Eye (tissue), 1 donor: ENCODE measurements around the gene XNDC1N.

Source experiments
- DNase-seq: peaks from one replicate; pipeline ENCODE4 v3.0.0-alpha.2; 2015

Gene XNDC1N

DNA sequence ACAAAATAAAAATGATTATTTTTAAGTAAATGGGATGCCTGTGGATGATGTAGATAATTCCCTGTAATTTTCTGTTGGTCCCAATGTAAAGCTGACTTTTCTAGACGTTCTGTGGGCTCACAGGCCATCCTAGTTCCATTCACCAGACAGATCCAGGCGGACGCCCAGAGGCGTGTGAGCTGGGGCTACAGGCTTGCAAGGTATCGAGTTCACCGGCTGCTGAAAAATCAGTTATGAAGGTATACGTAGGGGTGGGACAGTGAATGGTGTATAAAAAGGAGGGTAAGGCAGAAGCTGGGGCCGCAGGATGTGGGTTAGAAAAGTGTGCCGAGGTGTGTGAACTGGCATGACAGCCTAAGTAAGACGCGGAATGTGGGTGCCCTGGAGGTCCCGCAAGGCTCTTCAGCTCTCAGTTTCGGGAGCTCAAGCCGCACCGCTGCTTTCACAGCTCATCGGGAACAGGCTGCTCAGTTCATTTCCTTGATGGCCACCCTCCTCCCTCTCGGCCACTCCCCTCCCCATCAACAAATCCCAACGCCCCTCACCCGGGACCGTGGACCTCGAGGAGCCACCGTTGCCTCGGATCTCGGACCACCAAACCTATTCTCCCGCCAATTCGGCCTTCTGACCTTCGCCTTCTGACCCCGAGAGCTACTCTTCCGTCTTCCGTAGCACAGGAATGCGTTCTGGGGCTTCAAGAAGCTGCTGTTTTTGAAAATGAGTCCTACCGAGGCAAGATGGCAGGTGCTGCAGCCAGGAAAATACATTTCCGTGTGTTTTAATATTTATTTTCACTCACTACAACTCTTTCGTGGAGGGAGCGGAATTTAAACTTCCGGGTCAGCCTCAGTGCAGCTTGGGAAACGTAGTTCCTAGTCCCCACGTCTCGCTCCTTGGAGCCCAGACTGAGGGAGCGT lies at the start of gene XNDC1N:
Gene XNDC1N (minus strand): TSS at position 775 of the 917 bp plus-strand sequence. CDS start 5,241 bp downstream, outside the sequence.
- no peak for DNase-seq

DNA sequence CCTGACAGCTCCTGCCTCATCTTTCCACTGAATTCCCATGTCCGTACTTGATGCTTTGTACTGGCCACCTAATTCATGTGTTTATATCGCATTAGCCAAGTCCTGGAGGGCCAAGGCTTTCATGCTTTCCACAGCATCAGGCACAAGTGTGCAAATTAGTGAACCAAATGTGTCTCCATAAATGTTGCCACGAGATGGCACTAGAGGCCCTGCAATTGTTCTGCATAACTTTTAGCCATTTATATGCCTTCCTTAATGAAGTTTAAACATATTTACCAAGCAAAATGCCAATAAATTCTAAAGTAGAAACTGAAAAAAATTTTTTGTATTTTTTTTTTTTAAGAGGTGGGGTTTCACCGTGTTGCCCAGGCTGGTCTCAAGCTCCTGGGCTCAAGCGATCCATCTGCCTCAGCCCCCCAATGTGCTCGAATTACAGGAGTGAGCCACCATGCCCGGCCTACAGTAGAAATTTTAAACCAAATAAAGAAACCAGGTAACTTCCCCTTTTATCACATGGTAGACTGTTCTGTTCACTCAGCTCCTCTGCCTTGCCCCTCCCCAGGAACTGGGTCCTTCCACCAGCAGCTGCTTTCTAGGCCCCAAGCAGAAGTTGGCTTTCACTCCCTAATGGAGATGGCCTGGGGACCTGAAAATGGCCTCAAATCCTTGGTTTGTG lies 49.5 kb upstream of the XNDC1N start:
- DNase-seq = peak; percentile 77

- no peak for DNase-seq
Observed at GRCh38 chr11:71977090-71977489, 48.7 kb upstream of the XNDC1N start.

DNA sequence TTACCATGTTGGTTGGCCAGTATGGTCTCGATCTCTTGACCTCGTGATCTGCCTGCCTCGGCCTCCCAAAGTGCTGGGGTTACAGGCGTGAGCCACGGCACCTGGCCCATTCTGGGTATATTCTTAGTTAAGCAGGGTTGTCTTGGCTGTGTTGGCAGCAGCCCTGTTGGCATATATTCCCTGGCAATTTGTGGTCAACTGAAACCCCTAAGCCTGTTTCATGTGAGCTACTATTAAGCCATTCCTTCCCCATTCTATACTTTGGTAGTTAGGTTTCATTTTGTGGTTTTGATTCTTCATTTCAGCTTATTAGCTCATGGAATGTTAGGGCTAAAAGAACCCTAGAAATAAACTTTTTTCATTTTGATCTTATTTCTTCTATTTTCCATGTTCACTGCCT lies 48.2 kb upstream of the XNDC1N start:
- DNase-seq = no peak

DNA sequence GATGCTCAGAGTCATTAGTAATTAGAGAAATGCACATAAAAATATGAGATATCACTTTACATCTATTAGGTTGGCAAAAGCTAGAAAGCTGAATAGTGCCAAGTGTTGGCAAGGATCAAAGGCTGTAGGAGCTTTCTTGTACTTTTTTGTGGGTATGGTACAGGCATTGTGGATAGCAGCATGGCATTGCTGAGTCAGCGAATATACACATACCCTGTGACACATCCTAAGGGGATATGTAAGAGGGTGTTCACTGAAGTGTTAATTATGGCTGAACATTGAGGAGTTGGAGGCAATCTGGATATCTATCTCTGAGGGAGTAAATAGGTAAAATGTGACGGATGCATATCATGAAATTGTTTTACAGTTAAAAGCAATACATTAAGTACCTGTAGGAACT lies 43.3 kb upstream of the XNDC1N start:
- DNase-seq = peak; percentile 41

GRCh38 chr11:71964641-71965040 lies 36.2 kb upstream of the XNDC1N start:
- DNase-seq = no peak

DNA sequence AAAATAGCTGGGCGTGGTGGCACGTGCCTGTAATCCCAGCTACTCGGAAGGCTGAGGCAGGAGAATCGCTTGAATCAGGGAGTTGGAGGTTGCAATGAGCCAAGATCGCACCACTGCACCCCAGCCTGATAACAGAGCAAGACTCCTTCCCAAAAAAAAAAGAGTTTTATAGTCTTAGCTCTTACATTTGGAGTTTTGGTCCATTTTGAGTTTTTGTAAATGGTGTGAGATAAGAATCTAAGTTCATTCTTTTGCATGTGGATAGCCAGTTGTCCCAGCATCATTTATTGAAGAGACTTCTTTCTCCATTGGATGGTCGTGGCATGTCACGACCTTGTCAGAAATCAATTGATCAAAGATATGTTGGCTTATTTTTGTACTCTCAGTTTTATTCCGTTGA lies 35.1 kb upstream of the XNDC1N start:
- no peak for DNase-seq

GRCh38 chr11:71962428-71963038 lies 34.1 kb upstream of the XNDC1N start:
- no peak for DNase-seq

DNA sequence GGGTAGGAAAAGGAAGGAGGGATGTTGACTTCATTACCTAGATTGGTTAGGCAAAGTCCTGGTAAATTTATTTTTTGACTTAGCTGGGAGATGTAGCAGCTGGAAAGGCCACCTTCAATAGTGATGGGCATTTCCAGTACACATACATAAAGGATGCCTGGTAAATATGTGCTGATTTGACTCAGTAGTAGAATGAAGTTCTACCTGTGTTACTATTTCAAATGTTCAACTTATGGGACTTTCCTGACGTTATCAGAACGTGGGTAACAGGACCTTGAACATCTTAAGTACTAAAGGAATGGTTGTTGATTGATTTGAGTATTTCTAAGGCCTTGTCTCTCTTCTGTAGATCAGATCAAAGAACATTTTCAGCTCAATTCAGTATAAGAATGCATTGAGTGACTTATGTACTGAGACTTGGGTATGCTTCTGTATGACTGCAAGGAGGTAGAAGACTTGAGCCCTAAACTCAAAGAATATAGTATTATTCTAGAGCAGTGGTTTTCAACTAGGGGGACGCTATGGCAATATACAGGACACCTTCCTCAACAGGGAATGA lies 27.6 kb upstream of the XNDC1N start:
- no peak for DNase-seq

- DNase-seq = no peak
Observed at GRCh38 chr11:71951741-71952310, 23.4 kb upstream of the XNDC1N start.

- no peak for DNase-seq
Observed at GRCh38 chr11:71949034-71949433, 20.6 kb upstream of the XNDC1N start.

DNA sequence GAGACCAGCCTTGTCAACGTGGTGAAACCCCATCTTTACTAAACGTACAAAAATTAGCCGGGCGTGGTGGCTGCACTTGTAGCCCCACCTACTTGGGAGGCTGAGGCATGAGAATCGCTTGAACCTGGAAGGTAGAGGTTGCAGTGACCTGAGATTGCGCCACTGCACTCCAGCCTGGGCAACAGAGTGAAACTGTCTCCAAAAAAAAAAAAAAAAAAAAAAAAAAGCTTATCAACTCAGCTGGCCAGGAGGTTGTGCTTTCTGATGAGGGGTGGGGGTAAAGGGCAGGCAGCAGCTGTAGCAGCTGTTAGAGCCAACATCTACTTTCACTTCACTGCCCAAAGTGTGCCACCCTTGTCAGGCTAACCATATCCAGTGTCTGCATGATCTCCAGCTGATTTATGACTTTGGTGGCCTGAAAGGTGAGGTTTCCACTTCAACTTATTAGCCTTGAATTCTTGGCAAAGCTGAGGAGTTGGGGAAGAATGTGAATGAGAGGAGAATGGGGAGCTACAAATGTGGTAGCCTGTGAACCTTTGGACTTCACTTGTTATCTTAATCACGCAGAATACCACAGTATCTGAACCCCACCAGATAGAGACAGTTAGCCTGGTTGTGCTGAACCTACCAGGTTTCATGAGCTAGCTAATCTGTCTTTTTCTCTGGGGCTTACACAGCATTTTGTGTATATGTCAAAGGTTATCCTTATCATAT lies 20.1 kb upstream of the XNDC1N start:
- DNase-seq = no peak

GRCh38 chr11:71947498-71947897 lies 19.1 kb upstream of the XNDC1N start:
- no peak for DNase-seq

DNA sequence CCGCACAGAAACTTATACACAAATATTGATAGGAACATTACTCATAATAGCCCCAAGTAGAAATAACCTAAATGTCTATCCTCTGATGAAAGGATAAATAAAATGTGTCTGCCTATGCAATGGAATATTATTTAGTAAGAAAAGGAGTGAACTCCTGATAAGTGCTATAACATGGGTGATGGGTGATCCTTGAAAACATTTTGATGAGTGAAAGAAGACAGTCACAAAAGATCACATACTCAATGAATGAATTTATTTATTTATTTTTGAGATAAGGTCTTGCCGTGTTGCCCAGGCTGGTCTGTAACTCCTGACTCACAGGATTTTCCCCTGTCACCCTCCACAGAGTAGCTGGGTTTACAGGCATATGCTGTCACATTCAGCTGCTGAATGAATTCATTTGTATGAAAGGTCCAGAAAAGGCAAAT lies 17.8 kb upstream of the XNDC1N start:
- no peak for DNase-seq

DNA sequence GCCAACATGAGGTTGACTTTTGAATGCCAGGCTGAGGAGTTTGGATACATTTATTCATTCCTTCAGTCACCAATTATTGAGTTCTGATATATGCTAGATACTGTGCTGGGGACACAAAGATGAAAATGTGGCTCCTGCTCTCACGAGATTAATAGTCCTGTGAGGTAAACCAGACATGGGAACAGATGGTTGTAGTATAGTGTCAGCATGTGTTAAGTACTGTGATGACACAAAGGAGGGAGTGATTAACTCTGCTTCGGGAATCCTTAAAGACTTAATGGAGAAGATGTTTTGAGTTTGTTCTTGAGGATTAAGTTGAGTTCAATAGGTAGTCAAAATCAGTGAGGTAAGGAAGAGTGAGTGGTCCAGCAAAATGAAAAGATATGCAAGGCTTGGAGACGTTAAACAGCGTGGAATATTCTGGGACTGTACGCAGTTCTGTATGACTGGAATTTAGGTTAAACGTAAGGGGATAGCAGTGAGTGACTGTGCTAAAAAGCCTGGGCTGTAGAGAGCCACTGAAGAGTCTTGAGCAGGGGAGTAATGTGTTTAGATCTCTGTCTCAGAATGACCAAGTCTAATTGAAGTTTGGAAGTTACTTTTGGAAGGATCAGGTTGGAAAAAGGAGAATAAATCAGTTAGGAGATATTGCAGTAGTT lies 12.3 kb upstream of the XNDC1N start:
- DNase-seq = peak; percentile 7

GRCh38 chr11:71937826-71938225 lies 9.4 kb upstream of the XNDC1N start:
- no peak for DNase-seq

DNA sequence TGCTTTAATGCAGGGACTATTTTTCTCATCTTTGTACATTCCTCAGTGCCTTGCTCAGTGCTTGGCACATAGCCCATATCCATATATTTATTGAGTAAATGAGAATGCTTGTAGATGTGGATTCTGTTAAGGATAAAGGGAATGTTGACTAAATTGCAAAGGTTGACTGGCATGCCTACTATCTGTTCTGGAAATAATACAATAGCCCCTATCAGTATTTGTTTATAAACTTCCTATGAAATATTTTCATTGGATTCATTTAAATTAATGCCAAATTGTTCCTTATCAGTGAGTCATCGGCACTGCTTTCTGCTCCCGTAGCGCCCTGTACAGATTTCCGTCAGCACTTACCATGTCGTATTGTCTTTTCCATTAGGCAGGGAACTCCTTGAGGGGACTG lies 8.4 kb upstream of the XNDC1N start:
- no peak for DNase-seq

GRCh38 chr11:71935338-71935925 lies 7.0 kb upstream of the XNDC1N start:
- no peak for DNase-seq

GRCh38 chr11:71934213-71934612 lies 5.8 kb upstream of the XNDC1N start:
- DNase-seq = no peak

DNA sequence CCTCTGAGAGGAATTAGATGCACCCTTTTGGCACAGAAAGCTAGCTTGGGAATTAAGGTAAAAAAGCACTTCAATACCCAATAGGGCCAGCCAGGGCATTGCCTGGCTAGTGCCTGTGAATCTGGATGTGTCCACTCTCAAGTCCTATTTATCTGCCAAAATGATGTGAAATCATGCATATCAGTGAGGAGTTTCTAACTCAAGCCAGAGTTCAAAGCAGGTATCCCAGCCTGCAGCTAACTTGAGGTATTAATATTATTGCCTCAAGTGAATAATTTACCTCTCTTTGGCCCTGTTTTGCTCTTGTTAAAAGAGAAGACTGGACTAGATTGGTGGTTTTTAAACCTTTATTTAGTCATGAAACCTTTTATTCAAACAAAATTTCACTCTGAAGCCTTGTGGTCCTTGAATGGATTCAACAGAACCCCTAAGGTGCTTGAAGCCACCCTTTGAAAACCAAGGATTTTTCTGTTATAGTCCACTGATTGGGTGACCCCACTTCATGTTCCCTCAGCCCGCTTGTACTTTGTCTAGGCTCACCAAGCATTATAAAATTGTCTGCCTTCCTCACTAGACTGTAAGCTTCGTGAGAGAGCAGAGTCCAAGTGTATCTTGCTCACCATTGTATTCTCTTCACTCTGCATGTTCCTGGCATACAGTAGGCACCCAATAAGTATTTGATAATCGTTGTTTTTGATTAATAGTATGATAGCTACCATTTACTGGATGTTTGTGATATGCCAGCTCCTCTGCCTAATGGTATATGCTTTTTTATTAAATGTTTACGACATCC lies 4.9 kb upstream of the XNDC1N start:
- DNase-seq = no peak

GRCh38 chr11:71931245-71931602 lies 2.8 kb upstream of the XNDC1N start:
- DNase-seq = no peak
